ENCODE results near the gene NRXN3.

The NRXN3 gene

DNA sequence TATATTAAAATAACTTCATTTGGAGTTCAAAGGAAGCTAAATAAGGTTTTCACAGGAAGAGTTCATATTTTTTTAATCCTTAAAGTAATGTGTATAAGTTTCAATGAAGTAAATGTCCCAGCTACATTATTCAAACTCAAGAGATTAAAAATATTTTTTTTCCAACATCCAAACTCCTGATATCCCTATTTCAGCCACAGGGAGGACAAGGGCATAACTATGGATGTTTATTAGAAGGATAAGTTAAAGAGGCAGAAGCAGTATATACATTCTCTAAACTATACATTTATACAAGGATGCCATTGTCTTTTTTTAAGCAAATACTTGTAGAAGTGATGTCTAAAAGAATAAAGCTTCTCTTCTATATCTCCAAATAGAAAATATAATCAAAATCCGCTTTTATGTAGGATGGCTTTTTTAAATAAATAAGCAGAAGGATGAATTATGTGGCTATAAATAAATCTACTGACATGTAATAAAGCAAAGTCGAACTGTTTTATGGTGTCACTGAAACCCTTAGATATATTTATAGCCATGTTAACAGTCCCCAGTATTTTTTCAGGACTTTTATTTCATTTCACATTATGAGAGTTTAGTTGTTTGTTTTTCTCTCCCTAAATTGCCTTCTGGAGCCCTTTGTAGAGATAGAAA lies 1104.6 kb downstream of the NRXN3 start:
- DNase-seq, result no peak

DNA sequence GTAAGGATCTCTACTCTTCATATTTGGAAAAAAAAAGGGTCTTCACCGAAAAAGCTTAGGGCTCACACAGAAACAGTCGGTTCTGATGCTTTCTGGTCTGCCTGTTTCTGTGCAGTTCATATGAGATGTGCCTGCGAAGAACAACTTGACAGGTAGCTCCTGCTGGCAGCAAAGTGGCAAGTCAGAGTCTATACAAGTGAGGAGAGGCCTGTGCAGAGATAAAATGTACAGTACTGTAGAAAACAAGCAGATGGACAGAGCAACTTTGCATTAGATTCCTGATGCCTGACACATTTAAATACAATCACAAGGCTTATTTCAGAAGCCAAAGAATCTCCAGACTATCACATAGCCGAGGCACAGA lies 1105.1 kb downstream of the NRXN3 start:
- DNase-seq, result no peak

GRCh38 chr14:79278286-79278797 lies 1108.2 kb downstream of the NRXN3 start:
- DNase-seq, result no peak

DNA sequence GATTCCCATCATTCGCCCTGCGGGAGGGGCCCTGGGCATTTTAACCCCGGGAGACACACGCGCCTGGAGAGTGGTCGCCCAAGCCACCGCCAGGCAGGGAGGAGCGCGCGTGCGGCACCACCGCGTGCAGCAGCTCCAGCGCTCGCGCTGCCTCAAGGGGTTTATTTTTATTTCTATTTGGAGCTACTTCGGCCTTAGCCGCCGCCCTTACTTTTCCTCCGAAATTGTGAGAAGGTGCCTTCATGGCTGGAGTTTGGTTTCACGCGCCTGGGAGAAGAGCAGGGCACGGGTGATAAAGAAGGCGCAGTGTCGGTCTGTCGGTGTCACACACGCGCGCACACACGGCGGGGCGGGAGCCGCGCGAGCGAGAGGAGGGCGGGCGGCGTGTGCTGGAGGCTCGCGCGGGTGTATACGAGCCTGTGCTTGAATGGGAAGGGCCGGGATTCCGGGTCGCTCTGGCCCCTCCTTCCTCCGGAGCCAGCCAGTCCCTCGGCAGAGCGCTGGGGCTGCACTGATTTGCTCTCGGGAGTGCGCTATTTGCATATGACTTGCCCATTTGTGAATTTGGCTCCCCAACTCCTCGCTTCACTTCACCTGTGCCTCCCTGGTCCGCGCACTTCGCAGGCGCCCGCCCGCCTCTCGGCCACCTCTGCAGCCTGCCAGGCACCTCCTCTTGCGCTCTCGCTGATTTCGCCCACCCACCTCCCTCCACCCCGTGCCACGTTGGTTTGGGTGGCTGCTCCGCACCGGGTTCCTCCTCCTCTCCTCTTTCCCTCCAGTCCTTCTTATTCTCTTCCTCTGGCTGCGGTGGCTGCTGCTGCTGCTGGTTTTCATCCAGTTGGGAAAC lies 1108.8 kb downstream of the NRXN3 start:
- DNase-seq, result peak; percentile 97

DNA sequence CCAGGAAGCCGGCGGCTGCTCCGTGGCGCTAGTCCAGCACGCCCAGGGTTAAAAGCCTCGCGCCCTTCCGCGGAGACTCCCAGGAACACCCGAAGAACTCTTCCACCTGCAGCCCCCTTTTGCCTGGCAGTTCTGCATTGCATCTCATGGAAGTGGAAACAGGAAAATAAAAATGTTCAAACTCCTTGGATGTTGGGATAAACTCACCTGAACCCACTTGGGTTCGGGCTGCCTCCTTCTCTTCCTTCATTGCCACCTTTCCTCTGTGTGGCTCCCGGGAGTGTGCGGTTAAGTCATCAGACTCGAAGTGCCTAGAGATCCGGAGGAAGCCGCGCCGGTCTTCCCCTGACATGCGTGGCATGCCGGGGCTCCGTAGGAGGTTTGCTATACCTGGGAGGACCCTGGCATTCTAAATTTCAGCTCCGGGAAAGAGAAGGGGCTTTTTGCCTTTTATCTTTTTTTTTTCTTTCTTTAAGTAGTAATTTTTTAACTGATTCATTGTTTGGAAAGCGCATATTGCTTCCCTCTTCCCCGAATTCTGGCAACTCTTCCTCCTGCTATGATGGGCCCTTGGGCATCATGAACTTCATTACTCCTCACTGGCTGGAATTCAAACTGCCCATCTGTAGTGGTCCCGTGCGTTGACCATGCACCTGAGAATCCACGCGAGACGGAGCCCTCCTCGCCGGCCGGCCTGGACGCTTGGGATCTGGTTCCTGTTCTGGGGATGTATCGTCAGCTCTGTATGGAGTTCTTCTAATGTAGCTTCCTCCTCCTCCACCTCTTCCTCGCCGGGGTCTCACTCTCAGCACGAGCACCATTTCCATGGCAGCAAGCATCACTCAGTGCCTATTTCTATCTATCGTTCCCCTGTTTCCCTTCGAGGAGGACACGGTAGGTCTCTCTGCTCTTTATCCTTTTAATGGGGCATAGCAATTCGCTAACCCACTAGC lies 1109.7 kb downstream of the NRXN3 start:
- peak; percentile 74 for DNase-seq

DNA sequence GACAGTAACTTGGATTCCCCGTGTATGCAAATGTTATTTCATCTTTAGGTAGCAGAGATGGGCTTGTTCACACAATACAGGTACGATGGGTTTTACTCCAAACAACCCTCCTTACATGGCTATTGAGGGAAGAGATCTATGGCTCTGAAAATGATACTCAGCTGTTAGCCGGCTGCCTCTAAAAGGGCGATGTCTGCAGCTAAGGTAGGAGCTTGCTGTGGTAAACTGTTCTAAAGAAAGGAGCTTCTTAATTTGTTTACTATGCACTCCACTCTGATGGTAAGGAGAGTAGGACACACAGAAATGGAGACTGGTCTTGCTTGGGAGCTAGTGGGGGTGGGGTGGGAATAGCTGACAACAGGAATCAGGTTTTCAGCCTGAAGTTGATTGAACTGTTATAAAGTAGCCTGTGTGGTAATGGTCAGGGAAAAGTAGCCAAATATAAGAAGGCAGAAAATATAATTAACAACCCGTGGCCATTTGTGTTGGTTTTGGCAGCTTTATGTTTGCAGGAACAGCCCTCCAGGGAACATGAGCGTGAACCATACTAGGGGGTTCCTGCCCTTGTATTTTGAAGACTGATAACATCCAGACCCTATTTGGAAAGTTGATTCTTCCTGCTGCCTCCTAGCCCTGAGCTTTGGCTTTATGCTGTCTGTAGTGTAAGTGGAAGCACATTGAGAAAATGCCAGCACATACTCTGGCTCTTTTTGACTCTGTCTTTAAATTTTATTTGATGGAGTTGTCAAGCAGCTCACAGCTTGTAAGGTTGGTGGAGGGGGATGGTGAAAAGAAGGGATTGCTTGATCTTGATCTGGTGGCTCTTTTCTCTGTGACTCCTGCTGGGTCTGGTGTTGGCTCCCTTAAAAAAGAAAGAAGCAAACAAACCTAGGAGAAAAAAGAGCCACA lies 1111.3 kb downstream of the NRXN3 start:
- peak; percentile 89 for DNase-seq

GRCh38 chr14:79284621-79285020 lies 1114.4 kb downstream of the NRXN3 start:
- peak; percentile 27 for DNase-seq

- DNase-seq, result no peak
Measured at GRCh38 chr14:79285263-79285662, 1115.1 kb downstream of the NRXN3 start.

GRCh38 chr14:79287976-79288375 lies 1117.8 kb downstream of the NRXN3 start:
- DNase-seq, result no peak

- DNase-seq, result peak; percentile 85
Measured at GRCh38 chr14:79293482-79294177, 1123.5 kb downstream of the NRXN3 start.

DNA sequence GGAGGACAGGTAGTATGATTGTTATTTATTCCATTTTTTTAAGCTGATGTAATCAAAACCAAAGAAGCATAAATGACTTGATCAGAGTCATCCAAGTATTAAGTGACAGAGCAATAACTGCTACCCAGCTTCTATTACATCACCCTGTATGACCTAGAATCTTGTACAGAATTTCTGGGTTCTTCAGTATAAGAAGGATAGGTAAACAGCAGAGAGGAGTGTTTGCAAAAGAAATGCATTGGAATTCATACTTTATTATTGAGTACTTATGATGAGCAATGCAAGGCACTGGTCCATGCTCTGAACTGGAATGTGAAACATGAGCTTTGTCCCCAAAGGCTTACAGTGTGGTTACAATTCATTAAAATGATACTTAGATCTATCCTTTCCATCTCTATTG lies 1124.3 kb downstream of the NRXN3 start:
- DNase-seq, result no peak

DNA sequence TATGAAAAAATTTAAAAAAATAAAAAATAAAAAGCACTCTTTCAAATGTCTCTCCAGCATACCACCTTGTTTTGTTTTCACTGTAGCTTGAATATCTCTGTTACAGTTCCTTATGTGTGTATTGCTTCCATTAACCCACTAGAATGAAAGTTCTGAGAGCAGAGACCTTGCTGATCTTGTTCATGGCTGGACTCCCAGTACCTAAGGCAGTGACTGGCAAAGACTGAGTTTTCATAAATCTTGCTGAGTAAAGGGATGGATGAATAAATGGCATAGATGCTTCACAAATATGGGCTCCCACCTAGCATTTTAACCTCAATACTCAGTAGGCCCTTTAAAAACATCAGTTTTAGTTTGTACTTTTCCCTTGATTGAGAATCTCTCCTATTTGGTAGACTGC lies 1125.2 kb downstream of the NRXN3 start:
- DNase-seq, result no peak

DNA sequence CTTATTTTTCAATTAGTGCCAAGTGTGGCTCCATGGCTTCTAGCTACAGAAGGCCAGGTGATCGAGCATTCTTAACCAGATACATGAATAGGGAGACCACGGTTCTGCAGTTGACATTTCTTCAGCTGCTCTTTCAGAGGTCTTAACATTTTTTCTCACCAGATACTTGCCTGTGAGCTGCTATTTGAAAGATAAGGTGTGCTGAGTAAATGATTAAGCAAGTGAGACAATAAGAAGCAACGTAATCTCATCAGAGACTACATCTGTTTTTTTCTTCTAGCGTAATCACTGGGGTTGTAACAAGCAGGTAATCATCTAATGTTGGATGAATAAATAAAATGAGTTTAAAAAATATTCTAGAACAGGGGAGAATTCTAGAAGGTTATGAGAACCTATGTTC lies 1128.2 kb downstream of the NRXN3 start:
- no peak for DNase-seq

DNA sequence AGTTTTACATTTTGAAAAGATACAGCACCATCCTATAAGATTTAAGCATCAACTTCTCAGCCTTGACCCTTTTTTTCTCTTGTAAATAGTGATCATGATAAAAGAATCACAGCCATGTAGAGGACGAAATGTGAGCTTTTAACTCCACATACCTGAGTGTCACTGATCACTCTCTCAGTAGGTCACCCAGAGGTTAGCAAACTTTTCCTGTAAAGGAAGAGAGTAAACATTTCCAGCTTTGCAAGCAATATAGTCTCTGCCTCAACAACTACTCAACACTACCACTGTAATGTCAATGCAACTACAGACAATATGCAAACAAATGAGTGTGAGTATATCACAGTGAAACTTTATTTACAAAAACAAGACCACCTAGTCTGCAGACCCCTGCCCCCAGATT lies 1129.0 kb downstream of the NRXN3 start:
- no peak for DNase-seq

DNA sequence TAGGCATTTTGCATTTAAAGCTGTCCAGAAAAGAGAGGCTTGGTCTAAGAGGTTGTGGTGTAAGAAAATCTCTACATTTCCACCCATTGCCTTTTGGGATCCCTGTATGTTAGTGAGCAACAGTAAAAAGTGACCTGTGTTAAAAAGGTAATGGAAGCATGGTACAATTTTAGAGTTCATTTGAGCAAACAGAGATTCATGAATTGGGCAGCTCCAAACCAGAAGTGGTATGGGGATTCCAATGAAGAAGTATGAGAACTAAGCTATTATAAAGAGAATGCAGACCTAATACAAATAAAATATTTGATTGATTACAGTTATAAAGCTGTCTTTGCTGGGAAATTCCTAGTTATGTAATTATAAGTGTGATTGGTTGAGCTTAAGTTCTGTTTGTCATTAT lies 1134.1 kb downstream of the NRXN3 start:
- no peak for DNase-seq

GRCh38 chr14:79306546-79306945 lies 1136.4 kb downstream of the NRXN3 start:
- no peak for DNase-seq

DNA sequence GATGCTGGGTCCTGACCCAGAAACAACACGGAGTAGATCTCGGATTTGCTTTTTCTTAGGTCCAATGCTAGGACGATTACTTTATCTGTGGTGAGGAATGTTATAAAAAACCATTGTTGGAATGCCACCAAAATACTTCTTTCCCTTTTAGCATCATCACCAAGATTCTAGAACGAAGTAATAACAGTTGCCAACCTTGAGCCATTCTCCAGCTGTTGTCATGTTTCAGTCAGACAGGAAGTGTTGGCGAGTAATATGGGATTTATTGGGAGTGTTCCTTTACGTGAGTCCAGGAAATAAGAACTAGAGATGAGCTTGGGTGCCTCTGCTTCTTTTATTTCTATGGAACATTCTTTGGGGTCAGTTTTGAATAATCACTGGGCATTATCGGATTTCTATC lies 1148.2 kb downstream of the NRXN3 start:
- no peak for DNase-seq

GRCh38 chr14:79320561-79320960 lies 1150.4 kb downstream of the NRXN3 start:
- no peak for DNase-seq

DNA sequence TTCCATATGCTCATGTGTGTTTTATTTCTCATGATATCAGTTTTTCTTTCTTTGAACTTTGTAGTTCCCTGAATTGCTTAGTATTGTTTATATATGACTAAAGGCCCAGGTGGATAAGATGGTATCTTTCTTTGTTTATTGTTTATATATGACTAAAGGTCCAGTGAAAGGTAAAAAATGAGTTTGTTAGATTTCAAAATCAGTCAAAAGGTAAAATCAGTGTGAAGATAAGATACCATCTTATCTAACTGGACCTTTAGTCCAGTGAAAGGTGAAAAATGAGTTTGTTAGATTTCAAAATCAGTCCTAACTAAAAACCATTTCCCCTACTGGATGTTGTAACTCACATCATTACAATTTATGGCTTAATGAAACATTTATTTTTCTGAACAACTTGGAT lies 1150.9 kb downstream of the NRXN3 start:
- no peak for DNase-seq

- peak; percentile 98 for DNase-seq
Measured at GRCh38 chr14:79325071-79325470, 1154.9 kb downstream of the NRXN3 start.

GRCh38 chr14:79325557-79325956 lies 1155.4 kb downstream of the NRXN3 start:
- DNase-seq, result no peak
